Right lobe of liver (tissue), 4 donors: ENCODE measurements around the gene CACNA1E.

Experiments used
- CTCF ChIP-seq, 4 donors: fragments of 200-600 bp in 3 of 4; fragments of 450-650 bp in 1 of 4; IDR thresholded peaks; one replicate each; pipeline versions ENCODE4 v1.5.1 to v1.8.0; 2016 to 2022; ENCODE audit warnings: antibody characterized with exemption in 4 of 4, mild to moderate bottlenecking in 2 of 4
- POLR2A ChIP-seq: fragments of 450-650 bp; IDR thresholded peaks from one replicate; pipeline ENCODE4 v1.6.1; 2017; ENCODE audit warnings: antibody characterized with exemption, mild to moderate bottlenecking
- donor health status: DM: no; HTN: no; CAD: no.
- donor health status: DM: no; HTN: no; CAD: no.
- donor health status: DM: no; HTN: yes; CAD: no.

- TF ChIP-seq CTCF (IDR thresholded peaks at IDR 0.05) (no peak), POLR2A (no peak)
Measured at GRCh38 chr1:181733486-181733885, 250.2 kb downstream of the CACNA1E start.
